Esophagus muscularis mucosa (tissue), 3 donors: ENCODE measurements around the gene UACA.

Experiments
- CTCF ChIP-seq, 3 experiments: fragments of 200-600 bp in 2 of 3; fragments of 450-650 bp in 1 of 3; sonication (generic) in 2 of 3; IDR thresholded peaks; one replicate each; pipeline ENCODE4 v1.5.1; 2017 to 2019; ENCODE audit warnings: antibody characterized with exemption in 3 of 3, mild to moderate bottlenecking in 2 of 3, moderate library complexity in 1 of 3
- POLR2A ChIP-seq: fragments of 450-650 bp; IDR thresholded peaks from one replicate; pipeline ENCODE4 v1.6.1; 2017; ENCODE audit warnings: antibody characterized with exemption, moderate library complexity, mild to moderate bottlenecking, low read depth

GRCh38 chr15:70629735-70630273 lies 133.6 kb downstream of the UACA start:
- TF ChIP-seq CTCF (IDR thresholded peaks at IDR 0.05) (no peak), POLR2A (no peak)
